ENCODE measurements around the gene PTPN14.

- TF ChIP-seq CTCF (IDR thresholded peaks at IDR 0.05 in 2 of 3, conservative IDR thresholded peaks at IDR 0.05 in 1 of 3; ENCODE audit: borderline replicate concordance in 1 of 3, insufficient read depth in 1 of 3, low read depth in 2 of 3, low read length in 2 of 3) (no peak), POLR2A (IDR thresholded peaks at IDR 0.05; ENCODE audit: borderline replicate concordance, extremely low read depth, insufficient read depth, insufficient read length) (no peak), YY1 (IDR thresholded peaks at IDR 0.05; ENCODE audit: extremely low read depth, insufficient replicate concordance, low read depth, low read length) (no peak)
Observed at GRCh38 chr1:214418391-214418790, 133.0 kb downstream of the PTPN14 start.
